HG03521 (cell line): ENCODE results near the gene CUL1.

Experiments
- ATAC-seq: cut with Tn5 transposase; IDR thresholded peaks from one replicate; pipeline ENCODE4 v1.9.1; 2021; ENCODE audit warnings: mild to moderate bottlenecking, moderate library complexity; ENCODE audit not compliant: unreplicated experiment

CUL1 gene

GRCh38 chr7:148753224-148753623, 54.5 kb downstream of the CUL1 start:
- ATAC-seq, result no peak

DNA sequence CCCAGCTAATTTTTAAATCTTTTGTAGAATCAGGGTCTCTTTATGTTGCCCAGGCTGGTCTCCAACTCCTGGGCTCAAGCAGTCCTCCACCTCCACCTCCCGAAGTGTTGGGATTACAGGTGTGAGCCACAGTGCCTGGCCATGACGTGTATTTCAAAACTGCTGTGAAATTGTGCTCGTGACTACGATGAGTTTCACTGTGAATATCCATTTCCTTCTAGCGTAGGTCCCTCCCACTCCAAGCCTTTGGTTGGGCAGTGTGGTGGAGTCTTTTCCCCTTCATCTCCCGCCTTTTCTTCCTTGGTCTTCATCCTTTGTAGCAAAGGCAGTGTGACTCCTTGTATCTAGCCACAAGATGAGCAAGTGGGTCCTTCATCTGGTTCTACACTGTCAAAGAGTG, 56.2 kb downstream of the CUL1 start:
- ATAC-seq, result no peak

DNA sequence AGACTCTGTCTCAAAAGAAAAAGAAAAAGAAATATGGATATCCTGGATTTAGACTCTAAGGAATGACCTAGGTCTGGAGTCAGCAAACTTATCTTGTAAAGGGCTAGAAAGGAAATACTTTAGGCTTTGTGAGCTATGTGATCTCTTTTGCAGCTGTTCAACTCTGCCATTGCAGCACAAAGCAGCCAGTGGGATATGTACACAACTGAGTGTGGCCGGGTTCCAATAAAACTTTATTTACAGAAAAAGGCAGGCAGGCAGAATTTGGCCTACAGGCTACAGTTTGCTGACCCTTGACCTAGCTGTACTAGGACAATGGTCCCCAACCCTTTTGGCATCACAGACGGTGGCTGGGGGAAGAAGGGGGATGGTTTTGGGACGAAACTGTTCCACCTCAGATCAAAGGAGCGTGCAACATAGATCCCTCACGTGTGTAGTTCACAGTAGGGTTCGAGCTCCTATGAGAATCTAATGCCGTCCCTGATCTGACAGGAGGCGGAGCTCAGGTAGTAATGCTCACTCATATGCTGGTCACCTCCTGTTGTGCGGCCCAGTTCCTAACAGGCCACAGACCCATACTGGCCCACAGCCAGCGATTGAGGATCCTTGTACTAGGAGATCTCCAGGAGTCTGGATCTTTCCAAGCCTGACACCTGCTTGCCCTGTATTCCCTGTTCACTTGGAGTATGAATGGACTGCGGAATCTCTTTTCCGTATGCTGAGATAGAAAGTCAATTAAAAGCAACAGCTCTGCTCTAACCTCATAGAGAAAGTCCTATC, 63.0 kb downstream of the CUL1 start:
- ATAC-seq, result no peak

GRCh38 chr7:148763622-148764021, 64.9 kb downstream of the CUL1 start:
- no peak for ATAC-seq

DNA sequence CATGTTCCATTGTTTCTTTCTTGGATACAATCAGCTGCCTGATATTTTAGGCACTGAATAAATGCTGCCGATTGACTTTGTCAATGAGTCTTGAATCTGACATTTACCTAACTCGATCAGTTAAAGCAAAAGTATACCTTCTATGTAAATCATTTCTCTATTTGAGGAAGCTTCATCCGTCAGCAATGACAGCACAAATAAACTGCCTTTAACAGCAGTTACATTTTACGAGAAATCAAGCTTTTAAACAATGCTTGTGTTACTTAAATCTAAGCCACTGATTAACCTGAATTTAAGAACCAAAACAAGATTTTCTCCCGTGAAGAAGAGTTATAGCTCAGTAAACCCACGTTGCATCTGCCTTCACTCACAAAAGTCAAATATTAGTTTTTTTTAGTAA, 71.3 kb downstream of the CUL1 start:
- ATAC-seq, result no peak

- ATAC-seq, result no peak
Measured at GRCh38 chr7:148772297-148773089, 73.8 kb downstream of the CUL1 start.

GRCh38 chr7:148773334-148773733, 74.6 kb downstream of the CUL1 start:
- ATAC-seq, result peak; percentile 67

GRCh38 chr7:148774471-148774870, 75.8 kb downstream of the CUL1 start:
- ATAC-seq, result no peak

- no peak for ATAC-seq
Measured at GRCh38 chr7:148782757-148783456, 84.2 kb downstream of the CUL1 start.

- ATAC-seq, result no peak
Measured at GRCh38 chr7:148783801-148784527, 85.3 kb downstream of the CUL1 start.

GRCh38 chr7:148787571-148788295, 89.0 kb downstream of the CUL1 start:
- no peak for ATAC-seq

DNA sequence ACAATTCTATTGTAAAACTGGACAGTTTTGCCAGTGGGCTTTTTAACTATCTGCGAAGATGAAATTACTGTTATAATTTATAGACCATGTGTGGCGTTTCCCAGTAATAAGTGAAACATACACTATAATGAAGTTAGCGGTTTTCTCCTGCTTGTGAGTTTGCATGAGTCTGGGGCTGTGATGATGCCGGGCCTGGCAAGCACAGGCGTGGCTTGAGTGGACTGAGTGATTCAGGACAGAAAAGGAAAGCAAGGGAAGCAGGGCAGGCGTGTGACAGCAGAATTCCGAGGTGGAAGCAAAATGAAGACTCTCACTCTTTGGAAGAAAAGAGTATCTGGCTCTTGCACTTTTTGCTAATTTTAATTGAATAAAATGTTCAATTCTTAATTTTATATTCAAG, 90.5 kb downstream of the CUL1 start:
- no peak for ATAC-seq

- ATAC-seq, result no peak
Measured at GRCh38 chr7:148790131-148790726, 91.5 kb downstream of the CUL1 start.

GRCh38 chr7:148790850-148791249, 92.1 kb downstream of the CUL1 start:
- no peak for ATAC-seq

GRCh38 chr7:148791546-148791945, 92.8 kb downstream of the CUL1 start:
- ATAC-seq, result no peak

GRCh38 chr7:148793590-148793989, 94.9 kb downstream of the CUL1 start:
- ATAC-seq, result no peak

- ATAC-seq, result no peak
Measured at GRCh38 chr7:148794476-148794875, 95.8 kb downstream of the CUL1 start.

DNA sequence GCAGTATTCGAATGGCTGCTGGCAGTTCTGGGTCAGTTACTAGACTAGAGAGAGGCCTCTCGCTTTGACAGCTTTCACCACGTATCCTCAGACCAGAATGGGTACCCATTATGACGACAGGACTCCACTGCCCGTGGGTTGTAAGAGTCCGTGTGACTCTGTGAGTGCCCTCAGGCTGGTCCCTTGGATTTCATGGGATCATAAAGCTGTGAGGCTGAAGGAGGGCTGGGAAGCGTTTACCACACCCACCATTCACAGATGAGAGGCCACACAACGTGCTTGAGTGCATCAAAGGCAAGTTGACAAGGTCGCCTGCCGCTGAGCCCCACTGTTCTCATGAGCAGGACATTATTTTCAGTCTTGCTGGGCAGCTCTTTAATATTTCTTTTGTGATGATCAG, 98.1 kb downstream of the CUL1 start:
- ATAC-seq, result no peak

DNA sequence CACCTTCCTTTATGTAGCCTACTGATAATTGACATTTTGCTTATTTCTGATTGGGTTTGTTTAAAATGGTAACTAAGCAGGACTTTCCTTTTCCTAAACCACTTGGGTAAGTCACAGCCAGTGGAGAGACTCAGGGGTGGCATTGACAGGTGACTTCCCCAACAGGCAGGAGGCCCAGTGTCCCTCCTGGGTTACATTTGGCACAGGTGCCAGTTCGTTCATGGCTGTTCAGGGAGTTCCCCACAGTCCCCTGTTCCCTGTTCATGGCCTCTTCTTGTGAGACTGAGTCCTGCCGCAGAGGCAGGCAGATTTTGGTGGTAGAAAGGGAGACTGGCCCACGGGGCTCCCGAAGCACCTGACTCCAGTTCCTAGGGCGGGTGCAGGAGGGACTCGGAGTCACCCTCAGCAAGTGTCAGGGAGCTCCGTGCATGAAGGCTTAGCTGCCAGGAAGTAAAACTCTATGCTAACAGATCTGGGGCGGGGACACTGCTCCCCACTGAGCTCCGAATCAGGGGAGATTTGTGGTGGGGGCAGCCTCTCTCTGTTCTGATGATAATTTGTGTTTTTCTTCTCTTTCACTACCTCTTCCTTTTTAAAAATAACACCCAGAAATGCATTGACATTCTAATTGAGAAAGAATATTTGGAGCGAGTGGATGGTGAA, 101.3 kb downstream of the CUL1 start:
- no peak for ATAC-seq
